ENCODE results near the gene PCNX3.

DNA sequence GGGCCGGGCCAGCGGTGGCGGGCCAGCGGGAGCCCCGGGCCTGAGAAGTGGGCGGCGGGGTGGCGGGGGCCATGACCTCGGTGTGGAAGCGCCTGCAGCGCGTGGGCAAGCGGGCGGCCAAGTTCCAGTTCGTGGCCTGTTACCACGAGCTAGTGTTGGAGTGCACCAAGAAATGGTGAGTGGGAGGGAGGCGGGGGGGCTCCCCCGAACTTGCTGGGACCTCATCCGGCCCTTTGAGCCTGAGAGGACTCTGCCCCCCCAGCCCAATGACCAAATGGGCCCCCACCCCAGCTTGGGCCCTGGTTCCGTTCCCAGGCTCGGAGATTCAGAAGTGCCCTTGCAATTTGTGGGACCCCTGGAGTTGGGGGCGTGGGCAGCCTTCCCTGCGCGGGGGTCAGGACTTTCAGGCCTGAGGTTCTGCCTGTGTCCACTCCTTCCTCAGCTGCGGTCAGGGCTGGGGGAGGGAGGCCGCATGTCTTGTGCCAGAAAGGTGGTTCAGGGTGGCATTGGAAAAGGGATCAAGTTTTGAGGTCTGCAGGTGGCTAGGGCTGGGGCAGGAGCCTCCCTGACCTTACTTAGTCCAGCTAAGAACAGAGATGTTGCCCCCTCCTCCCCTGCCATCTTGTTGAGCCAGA lies 39.2 kb upstream of the PCNX3 start:
- TF ChIP-seq POLR2A (IDR thresholded peaks at IDR 0.05; ENCODE audit: low read depth, low read length) (0 out of 2 replicates have a peak, but pooled peaks have one; percentile 5), POLR2AphosphoS5 (IDR thresholded peaks at IDR 0.05; ENCODE audit: low read depth, low read length) (no peak), SPI1 (IDR thresholded peaks at IDR 0.05; ENCODE audit: low read depth, low read length) (no peak), TAF1 (IDR thresholded peaks at IDR 0.05; ENCODE audit: low read depth, low read length) (no peak)
